Transverse colon (tissue), 4 donors: ENCODE measurements around the gene DOCK3. TPM values are rescaled to one million over a fixed set of nuclear protein-coding genes. Genes with fewer than 3 reads are reported as not detected.

Experiments used
- DNase-seq: peaks from one replicate; pipeline ENCODE4 v3.0.0-alpha.2; 2019
- H3K27ac ChIP-seq, 4 donors: fragments of 200-600 bp; sonication (generic); 2 replicates each; pipeline ENCODE4 v1.5.1; 2016 to 2018; ENCODE audit warnings: inconsistent platforms in 4 of 4
- H3K27me3 ChIP-seq: fragments of 200-600 bp; sonication (generic); 2 replicates; pipeline ENCODE4 v1.5.1; 2017; ENCODE audit warnings: inconsistent platforms
- H3K36me3 ChIP-seq, 4 donors: fragments of 200-600 bp; sonication (generic); 2 replicates each; pipeline ENCODE4 v1.5.1; 2017 to 2019; ENCODE audit warnings: inconsistent platforms in 4 of 4
- H3K4me1 ChIP-seq, 4 donors: fragments of 200-600 bp; sonication (generic); 2 replicates each; pipeline ENCODE4 v1.5.1; 2017 to 2020; ENCODE audit warnings: inconsistent platforms in 4 of 4
- H3K4me3 ChIP-seq, 4 donors: fragments of 200-600 bp; sonication (generic); 1 replicate in 1 of 4; 2 replicates in 3 of 4; pipeline versions ENCODE4 v1.5.1 to v1.6.1; 2017 to 2019; ENCODE audit warnings: inconsistent platforms in 4 of 4
- H3K9me3 ChIP-seq, 2 donors: fragments of 200-600 bp; sonication (generic); 2 replicates each; pipeline ENCODE4 v1.5.1; 2017 to 2019; ENCODE audit warnings: inconsistent platforms in 2 of 2
- EP300 ChIP-seq: sonication (generic); formaldehyde crosslinking; IDR thresholded peaks from one replicate; pipeline ENCODE4 v1.6.1; 2017; ENCODE audit warnings: antibody characterized with exemption, low read depth
- POLR2A ChIP-seq: fragments of 450-650 bp; IDR thresholded peaks from one replicate; pipeline ENCODE4 v1.6.1; 2016; ENCODE audit warnings: antibody characterized with exemption, mild to moderate bottlenecking, moderate library complexity
- POLR2AphosphoS5 ChIP-seq, 3 donors: sonication (generic); formaldehyde crosslinking; IDR thresholded peaks; one replicate each; pipeline ENCODE4 v1.6.1; 2016; ENCODE audit warnings: antibody characterized with exemption in 3 of 3
- WGBS, 2 donors: methylation state at CpG; one replicate each; pipeline ENCODE4 v1.1.5; 2018; ENCODE audit warnings: low coverage in 1 of 2; 5-methylcytosine and 5-hydroxymethylcytosine counted together
- in situ Hi-C, 4 donors: fragments of 200-750 bp; cut with MboI; loops; one replicate each; pipeline versions ENCODE4 v1.15.0 to v1.15.1; 2017; ENCODE audit warnings: low sequenced_read_pairs in 3 of 4, low pct_ligation_motif_present in 1 of 4, low pct_unique_long_range_greater_than_20kb in 1 of 4
- intact Hi-C: fragments of 100-400 bp; cut with DNase I; formaldehyde crosslinking; loops from one replicate; pipeline ENCODE4 v1.15.1; 2023; ENCODE audit warnings: low total_unique reads
- total RNA-seq, 4 donors: library from RNA; depleted of rRNA; stranded (reverse); fragments of >200 nt; gene quantifications; one replicate each; pipeline ENCODE4 v1.1.0, GENCODE V29; 2016
- TF ChIP-seq, protein P1 (sequence below), 5 experiments: fragments of 200-600 bp in 3 of 5; fragments of 450-650 bp in 2 of 5; sonication (generic) in 3 of 5; IDR thresholded peaks; 1 replicate in 2 of 5; 2 replicates in 3 of 5; pipeline ENCODE4 v1.5.1; 2016 to 2017; ENCODE audit warnings: antibody characterized with exemption in 5 of 5, inconsistent platforms in 3 of 5, mild to moderate bottlenecking in 2 of 5, moderate library complexity in 1 of 5

The DOCK3 gene
- total RNA-seq, 4 donors from 2014 or later = 0.41 to 0.75 (median 0.62) TPM

DNA sequence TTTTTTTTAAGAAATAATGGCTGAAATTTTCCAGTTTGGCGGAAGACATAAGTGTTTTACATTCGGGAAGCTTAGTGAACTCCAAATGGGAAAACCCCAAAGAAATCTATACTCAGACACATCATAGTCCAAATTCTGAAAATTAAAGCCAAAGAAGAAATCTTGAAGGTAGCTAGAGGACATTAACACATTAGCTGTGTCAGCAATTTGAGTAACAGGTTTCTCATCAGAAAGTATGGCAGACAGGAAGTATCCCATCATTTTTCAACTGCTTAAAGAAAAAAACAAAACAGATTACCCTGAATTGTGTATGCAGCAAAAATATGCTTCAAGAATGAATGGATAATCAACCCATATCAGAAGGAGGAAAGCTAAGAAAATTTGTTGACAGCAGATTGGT is 261.7 kb downstream of the DOCK3 start:
- no peak for TF ChIP-seq EP300
- no peak for TF ChIP-seq POLR2AphosphoS5 (IDR thresholded peaks at IDR 0.05)
- TF ChIP-seq POLR2A = no peak
- Histone ChIP-seq H3K36me3 (no peaks in the 10 kb centered on the region), H3K4me3 (no peak overlapping the region), H3K27me3 (no peaks in the 10 kb centered on the region), H3K9me3 (peaks cover 0 to 8% of the 10 kb centered on the region in 2 donors), H3K4me1 (no peaks in the 10 kb centered on the region), H3K27ac (no peak overlapping the region)
- WGBS, 2 donors = 89 to 96% methylated on average over 2 of the region's 2 CpGs
- intact Hi-C loops = no loop called here
- no peak for DNase-seq
- in situ Hi-C loops = no loop called here

DNA sequence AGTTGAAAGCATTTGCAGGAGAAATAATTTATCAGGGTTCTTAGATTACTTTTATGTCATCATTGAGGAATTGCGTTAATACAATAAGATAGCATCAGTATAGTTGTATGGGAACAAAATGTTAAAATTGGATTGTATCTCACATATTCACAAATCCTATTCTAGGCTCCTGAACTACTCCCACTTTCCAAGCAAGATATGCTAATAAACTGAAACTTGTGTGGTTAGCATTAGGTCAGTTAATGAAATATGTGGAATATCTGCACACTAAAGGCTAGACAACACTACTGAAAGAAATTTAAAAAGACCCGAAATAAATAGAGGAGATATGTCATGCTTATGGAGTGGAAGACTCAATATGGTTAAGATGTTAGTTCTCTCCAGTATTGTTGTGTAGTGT is 272.7 kb downstream of the DOCK3 start:
- no peaks in the 10 kb centered on the region for H3K9me3 ChIP-seq
- intact Hi-C loops = no loop called here
- H3K36me3 ChIP-seq = no peaks in the 10 kb centered on the region
- H3K27me3 ChIP-seq = no peaks in the 10 kb centered on the region
- H3K27ac ChIP-seq = no peak overlapping the region
- DNase-seq = no peak
- TF ChIP-seq, protein P1, sequence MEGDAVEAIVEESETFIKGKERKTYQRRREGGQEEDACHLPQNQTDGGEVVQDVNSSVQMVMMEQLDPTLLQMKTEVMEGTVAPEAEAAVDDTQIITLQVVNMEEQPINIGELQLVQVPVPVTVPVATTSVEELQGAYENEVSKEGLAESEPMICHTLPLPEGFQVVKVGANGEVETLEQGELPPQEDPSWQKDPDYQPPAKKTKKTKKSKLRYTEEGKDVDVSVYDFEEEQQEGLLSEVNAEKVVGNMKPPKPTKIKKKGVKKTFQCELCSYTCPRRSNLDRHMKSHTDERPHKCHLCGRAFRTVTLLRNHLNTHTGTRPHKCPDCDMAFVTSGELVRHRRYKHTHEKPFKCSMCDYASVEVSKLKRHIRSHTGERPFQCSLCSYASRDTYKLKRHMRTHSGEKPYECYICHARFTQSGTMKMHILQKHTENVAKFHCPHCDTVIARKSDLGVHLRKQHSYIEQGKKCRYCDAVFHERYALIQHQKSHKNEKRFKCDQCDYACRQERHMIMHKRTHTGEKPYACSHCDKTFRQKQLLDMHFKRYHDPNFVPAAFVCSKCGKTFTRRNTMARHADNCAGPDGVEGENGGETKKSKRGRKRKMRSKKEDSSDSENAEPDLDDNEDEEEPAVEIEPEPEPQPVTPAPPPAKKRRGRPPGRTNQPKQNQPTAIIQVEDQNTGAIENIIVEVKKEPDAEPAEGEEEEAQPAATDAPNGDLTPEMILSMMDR (IDR thresholded peaks at IDR 0.05) = no peak
- TF ChIP-seq EP300 (no peak), POLR2A (no peak), POLR2AphosphoS5 (IDR thresholded peaks at IDR 0.05) (no peak)
- 86 to 92% methylated on average over 2 of the region's 2 CpGs for WGBS, 2 donors
- no peaks in the 10 kb centered on the region for H3K4me1 ChIP-seq
- in situ Hi-C loops = no loop called here
- no peak overlapping the region for H3K4me3 ChIP-seq

DNA sequence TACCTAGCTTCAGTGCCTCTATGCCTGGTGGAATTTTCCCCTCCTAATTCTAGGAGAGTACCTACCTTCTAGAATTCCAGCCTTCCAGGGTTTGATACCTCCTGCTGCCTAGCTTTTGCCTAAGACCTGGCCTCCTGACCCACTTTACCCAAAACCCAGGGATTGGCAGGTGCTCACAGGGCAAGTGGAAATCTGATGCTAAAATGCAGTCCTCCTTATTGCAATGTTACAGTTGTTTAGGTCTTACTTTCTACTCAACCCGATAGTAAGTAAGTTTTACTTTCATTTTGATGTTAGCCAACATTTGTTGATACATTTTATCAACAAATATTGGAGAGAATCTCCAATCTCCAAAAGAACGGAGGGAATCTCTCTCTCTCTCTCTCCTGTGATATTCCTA is 275.9 kb downstream of the DOCK3 start:
- TF ChIP-seq, protein P1 (IDR thresholded peaks at IDR 0.05) = no peak
- TF ChIP-seq POLR2A (no peak), POLR2AphosphoS5 (IDR thresholded peaks at IDR 0.05) (no peak), EP300 (no peak)
- H3K27ac ChIP-seq = no peak overlapping the region
- H3K27me3 ChIP-seq = no peaks in the 10 kb centered on the region
- WGBS, 2 donors = 17 to 23% methylated on average over 2 of the region's 2 CpGs
- intact Hi-C loops = no loop called here
- in situ Hi-C loops = loop anchor here in 1 of 4 donors (25.0 kb wide), 1 partner anchor 362 kb away; no protein-coding TSS in a partner anchor
- H3K9me3 ChIP-seq = no peaks in the 10 kb centered on the region
- peak overlapping the region in 1 of 4 donors; percentile 3 for H3K4me3 ChIP-seq
- no peak for DNase-seq
- no peaks in the 10 kb centered on the region for H3K36me3 ChIP-seq
- no peaks in the 10 kb centered on the region for H3K4me1 ChIP-seq

- in situ Hi-C loops = loop anchor here in 1 of 4 donors (25.0 kb wide), 1 partner anchor 358 kb away; no protein-coding TSS in a partner anchor
- 66% methylated on average over 5 of the region's 5 CpGs for WGBS, 2 donors
Measured at GRCh38 chr3:50953825-50954414, 279.2 kb downstream of the DOCK3 start.

More at GRCh38 chr3:50953825-50954414, 279.2 kb downstream of the DOCK3 start:
- H3K9me3 ChIP-seq = no peaks in the 10 kb centered on the region
- no peak overlapping the region for H3K27ac ChIP-seq
- no peak overlapping the region for H3K4me3 ChIP-seq
- TF ChIP-seq EP300 = no peak
- TF ChIP-seq POLR2A = no peak
- TF ChIP-seq POLR2AphosphoS5 (IDR thresholded peaks at IDR 0.05) = no peak
- TF ChIP-seq, protein P1 (IDR thresholded peaks at IDR 0.05) = no peak
- no peaks in the 10 kb centered on the region for H3K36me3 ChIP-seq
- no peaks in the 10 kb centered on the region for H3K27me3 ChIP-seq
- intact Hi-C loops = no loop called here
- DNase-seq = no peak
- no peaks in the 10 kb centered on the region for H3K4me1 ChIP-seq
